Suppressor macrophage treated with lipopolysaccharide for 1 hour (primary cell): Measurements from ENCODE around the gene BHLHA15.
"Not testable (repeated sequence)": the region's sequence is repeated elsewhere in the genome, so short reads cannot be mapped to it uniquely, and the experiment has no call there.

Experiments
- DNase-seq, 3 donors: peaks; one replicate each; pipeline ENCODE4 v3.0.0-alpha.2; 2020 to 2022

BHLHA15 gene

DNA sequence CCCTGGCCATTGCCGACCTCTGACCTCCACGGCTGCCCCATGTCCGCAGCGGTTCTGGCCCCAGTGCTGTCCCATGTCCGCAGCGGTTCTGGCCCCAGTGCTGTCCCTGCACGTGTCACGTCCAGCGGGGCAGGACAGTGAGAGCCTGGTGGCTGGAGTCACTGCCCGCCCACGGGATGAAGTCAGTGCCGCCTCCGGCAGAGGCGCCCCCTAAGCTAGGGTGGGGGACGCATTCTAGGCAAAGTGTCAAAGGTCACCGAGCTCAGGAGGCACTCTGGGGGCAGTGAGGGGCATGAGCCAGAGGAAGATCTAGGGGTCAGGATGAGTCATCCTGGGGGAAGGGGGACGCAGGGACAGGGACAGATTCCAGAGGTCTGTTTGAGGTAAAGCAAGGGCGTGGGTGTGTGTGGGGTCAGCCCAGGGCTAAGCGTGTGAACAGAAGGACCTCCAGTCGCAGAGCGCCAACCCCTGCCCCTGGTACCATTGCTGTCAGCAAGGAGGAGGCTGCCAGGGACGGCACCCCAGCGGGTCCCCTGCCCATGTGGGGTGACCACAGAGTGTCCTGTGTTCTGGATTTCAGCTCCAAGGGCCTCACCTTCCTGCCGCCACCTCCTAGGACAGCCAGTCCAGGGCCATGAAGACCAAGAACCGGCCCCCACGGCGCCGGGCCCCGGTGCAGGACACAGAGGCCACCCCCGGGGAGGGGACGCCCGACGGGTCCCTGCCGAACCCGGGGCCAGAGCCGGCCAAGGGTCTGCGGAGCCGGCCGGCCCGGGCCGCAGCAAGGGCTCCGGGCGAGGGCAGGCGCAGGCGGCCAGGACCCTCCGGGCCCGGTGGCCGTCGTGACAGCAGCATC lies 665 bp downstream of the BHLHA15 start:
- DNase-seq: peak in 2 of 3 donors; percentile 15 to 25

DNA sequence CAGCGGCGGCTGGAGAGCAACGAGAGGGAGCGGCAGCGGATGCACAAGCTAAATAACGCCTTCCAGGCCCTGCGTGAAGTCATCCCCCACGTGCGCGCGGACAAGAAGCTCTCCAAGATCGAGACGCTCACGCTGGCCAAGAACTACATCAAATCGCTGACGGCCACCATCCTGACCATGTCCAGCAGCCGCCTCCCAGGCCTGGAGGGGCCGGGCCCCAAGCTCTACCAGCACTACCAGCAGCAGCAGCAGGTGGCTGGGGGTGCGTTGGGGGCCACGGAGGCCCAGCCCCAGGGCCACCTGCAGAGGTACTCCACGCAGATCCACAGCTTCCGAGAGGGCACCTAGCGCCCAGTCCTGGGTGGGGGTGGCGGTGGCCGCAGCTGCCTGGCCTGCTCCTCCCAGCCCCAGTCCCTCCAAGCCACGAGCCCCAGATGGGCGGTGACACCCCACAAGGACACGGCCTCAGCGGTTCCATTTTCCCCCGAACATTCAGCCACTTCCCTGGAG lies 1.3 kb downstream of the BHLHA15 start:
- DNase-seq: no peak

DNA sequence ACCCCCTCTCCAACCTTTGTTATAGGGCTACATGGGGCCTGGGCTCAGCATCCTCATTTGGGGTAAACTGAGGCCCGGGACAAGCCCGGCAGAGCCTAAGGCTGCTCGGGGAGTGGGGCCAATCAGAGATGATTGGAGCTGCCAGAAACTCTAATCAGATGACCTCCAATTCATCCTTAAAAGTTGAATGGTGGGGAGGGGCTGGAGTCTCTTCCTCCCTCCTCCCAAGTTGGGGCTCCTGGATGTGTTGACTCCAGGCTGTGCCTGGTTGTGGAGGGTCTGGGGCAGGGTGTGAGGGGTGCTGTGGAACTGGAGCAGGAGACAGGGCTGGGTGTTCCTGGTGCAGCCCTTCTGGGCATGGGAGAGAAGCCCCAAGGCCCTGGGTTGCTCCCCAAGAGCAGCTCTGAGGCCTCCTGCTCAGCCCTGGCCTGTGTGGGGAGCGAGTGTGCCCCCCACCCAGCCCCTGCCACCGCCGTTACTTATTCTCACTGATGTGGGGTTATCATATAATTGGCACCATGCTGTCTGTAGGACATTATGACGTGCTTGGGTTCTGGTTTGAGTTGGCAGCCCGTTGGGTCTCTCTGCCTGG lies 2.2 kb downstream of the BHLHA15 start:
- no peak for DNase-seq

DNA sequence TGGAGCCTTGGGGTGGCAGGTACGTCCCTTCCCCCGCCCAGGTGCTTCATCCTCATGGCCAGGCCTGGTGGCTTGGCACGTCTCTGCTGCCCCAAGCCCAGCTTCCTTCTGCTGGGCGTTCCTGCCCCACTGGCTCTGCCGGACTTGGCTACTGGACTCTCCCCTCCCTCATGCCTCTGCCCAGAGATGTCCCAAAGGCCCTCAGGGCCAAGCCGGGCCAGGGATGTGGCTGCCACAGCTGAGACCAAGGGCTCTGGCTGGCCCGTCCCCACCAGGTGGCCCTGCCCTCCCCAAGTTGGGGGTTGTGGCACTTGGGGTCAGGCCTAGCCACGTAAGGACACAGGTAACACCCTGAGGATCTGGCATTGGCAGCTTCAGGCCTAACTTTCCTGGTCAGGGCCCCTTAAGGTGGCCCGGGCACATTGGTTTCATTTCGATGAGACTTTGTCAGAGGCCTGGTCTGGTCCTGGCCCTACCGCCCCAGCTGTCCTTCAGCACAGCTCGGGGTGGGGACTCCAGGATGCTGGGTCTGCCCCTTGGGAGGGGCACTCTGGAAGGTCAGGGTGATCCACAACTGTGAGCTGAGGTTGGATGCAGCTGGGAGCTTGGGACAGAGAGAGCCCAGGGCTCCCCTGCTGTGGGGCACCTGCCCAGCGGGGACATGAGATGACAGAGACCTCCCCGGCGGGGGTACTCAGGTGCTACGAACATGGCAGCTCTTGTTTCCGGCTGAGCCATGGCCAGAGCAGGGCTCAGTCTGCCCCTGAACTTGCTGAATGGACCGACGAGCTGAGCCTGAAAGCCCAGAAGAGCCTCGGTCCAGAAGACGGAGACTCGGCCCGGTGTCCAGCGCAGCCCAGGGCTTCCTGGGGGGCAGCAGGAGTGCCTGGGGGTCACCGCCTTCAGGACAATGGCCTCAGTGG lies 2.9 kb downstream of the BHLHA15 start:
- no peak for DNase-seq

DNA sequence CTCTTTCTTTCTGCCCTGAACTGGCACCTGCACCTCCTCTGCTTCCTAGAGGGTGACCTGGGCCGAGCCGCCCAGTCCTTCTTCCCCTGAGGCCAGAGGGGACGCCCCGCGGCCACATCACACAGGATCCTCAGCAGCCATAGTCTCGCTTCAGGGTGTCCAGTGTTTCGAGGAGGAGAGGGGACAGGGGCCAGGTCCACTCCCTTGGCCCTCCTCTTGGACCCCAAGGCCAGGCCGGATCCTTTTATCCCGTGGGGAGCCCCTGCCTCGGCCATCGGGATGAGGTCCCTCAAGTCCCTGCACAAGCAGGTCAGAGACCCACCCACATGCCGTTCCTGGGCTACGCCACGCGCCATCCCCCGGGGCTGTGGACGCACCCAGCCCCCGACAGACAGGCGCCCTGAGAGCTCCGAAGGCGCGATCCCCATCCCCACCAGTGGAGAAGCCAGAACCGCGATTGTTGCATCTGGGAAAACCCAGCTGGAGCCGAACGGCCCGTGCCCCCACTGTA lies 3.6 kb downstream of the BHLHA15 start:
- no peak for DNase-seq

DNA sequence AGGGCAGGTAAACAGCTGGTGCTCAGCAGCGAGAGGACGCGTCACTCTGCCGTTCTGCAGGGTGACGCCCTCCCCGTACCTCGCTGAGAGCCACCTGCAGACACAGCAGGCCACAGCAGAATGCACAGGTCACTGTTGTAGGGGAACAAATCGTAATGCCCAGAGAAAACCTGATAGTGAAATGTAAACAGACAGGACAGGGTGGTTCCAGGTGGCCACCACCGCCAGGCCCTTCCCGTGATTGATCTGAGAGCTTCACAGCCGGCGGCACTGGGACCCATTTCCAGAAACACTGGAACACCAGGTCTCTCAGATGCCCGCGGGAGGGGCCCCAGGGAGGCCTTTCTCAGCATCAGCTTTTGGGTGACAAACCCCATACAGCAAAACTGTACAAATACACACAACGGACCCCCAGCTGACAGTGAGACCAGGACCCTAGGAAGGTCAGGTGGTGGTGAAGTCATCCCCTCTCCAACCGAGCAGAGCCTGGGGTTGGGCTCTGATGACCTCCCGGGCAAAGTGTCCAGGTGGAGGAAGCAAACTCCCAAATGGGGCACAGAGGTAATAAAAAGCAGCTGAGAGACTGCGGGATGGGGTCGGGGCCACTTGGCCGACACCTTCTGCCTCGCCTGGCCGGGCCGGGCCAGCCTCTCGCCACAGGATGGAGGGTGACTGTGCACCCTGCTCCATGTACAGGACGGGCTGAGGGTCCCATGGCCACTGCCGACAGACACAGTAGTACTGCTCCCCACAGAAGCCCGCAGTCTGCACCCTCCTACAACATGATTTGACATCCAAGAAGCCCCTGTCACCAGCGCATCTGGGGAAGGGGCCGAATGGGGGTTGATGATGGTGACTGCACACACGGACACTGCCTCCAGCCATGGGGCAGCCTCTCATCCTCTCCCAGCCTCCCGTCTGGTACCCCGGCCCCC lies 4.6 kb downstream of the BHLHA15 start:
- no peak for DNase-seq

DNA sequence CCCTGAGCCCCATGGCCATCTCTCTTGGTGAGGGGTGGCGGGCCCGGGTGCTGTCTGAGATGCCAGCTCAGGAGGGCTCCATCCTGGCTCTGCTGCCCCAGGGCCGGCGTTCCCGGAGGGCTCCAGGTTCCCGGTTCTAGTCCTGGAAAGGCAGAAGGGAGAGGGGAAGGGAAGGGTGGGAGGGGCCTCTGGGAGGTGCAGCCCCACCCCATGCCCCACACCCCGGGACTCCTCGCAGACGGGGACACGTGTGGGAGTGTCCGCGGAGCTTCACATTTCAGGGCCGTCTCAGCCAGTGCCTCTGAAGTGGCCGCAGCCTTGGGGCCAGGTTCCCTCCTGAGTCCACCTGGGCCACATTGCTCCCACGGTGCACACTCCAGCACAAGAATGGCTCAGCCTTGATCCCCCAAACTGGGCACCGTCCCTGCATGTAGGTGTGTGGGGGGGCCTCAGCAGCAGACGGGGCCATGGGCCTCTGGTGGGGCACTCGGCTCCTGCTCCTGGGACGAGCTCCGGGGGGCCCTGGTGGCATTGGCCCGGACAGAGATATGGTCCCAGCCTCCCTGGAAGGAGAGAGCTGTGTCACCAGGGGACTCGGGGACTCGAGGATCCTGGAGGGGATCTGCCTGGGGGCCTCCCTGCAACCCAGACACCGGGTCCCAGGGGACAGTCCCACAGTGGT lies 5.8 kb downstream of the BHLHA15 start:
- no peak for DNase-seq

DNA sequence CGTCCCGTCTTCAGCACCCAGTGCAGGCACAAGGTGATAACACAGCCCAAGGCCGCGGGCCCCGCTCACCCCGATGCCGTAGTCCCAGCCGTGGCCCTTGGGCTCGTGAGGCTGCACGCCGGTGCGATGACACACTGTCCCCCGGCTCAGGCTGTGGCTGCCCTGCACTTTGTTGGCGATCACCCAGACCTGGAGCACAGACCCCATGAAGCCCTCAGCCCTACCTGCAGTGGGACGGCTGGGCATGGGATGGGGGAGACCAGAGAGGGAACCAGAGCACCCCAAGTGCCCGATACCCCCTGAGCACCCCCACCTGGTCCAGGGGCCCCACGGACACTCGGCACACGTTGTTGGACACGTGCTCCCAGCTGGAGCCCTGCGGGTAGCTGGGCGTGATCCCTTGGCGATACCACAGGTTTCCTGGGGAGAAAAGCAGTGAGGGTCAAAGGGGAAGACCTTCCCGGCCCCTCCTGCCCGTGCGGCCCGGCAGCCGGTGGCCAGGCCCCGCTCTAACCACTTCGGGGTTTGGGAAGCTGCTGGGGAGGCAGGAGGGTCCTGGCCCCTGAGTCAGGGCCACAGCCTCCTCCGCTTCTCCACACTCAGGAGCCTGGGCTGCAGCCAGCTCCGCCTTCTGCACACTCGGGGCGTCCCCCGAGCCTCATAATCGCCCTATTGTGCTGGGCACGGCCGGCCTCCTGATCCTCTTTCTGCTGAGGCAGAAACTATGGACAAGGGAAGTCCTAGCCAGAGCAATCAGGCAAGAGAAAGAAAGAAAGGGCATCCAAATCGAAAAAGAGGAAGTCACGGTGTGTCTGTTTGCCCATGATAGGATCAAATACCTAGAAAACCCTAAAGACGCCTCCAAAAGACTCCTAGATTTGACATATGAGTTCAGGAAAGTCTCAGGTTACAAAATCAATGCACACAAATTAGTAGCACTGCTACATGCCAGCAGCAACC lies 6.7 kb downstream of the BHLHA15 start:
- peak; percentile 58 to 79 (median 73) for DNase-seq

DNA sequence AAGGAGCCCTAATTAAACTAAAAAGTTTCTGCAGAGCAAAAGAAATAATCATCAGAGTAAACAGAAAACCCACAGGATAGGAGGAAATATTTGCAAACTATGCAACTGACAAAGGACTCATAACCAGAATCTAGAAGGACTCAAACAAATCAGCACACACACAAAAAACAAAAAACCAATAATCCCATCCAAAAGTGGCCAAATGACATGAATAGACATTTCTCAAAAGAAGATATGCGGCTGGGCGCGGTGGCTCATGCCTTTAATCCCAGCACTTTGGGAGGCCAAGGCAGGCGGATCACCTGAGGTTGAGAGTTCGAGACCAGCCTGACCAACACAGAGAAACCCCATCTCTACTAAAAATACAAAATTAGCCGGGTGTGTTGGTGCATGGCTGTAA lies 8.1 kb downstream of the BHLHA15 start:
- DNase-seq: not testable (repeated sequence)

DNA sequence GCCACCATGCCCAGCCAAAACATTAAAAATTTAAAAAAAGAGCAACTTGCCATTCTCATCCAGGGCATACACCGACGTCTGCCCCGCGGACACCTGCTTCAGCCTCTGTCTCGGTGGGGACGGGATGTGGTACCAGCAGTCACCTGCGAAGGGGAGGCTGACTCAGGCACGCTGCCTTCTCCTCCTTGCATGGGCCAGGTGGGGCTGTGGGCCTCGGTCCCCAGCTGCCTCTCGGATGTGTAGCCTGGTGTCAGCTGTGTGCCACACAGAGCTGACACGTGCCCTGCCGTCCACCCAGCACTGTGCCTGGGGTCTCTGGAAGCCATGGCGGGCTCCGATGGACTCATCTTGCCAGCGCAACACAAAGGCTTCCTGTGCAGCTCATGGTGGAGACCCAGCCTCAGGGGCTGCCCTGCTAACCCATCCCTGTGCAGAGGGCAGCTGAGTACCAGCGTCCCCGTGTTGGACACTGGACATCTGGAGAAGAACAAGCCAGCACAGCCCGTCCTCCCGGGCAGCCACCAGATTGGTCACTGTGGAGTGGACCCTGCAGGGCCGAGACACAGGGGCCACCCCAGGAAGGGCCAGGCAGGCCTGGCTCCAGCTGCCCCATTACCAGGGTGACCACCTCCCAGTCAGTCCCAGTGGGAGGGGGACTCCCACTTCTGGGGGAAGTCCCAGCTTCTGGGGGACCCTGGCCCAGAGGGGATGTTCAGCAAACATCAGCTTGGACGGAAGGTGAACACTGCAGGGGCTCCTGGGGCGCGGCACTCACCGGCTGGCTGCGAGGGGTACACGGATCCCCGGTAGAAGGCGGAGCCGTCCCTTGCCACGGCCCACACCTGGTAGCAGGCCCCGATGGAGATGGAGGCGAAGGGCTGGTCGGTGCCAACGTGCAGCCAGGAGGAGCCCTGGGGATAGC lies 10.6 kb downstream of the BHLHA15 start:
- no peak for DNase-seq

DNA sequence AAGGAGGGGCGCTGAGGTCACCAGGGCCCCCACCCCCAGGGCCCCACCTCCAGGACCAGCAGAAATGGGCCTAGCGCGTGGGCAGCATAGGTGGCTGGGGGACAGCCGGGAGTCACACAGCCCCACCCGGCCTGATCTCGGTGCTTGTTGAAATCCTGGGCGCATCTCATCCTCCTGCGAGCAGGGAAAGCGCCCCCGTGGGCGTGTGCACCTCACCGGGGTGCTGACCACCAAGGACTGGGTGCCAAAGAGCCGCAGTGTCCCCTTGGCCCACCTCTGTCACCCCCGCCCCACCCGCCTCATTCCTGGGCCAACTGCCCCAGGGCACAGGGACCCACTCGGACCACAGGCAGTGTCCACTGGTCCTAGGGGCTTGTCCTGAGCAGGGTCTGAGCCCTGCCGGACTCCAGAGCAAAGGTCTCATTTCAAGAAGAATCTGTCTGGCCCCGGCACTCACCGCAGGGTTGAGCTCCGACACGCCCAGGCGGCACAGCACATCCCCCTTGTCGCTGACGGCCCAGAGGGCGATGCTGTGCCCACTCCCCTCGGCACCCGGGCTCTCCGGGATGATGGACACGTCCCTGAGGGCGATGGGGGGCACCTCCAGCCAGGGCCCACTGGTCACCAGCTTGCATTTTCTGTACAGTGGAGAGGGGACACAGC lies 11.4 kb downstream of the BHLHA15 start:
- no peak for DNase-seq

DNA sequence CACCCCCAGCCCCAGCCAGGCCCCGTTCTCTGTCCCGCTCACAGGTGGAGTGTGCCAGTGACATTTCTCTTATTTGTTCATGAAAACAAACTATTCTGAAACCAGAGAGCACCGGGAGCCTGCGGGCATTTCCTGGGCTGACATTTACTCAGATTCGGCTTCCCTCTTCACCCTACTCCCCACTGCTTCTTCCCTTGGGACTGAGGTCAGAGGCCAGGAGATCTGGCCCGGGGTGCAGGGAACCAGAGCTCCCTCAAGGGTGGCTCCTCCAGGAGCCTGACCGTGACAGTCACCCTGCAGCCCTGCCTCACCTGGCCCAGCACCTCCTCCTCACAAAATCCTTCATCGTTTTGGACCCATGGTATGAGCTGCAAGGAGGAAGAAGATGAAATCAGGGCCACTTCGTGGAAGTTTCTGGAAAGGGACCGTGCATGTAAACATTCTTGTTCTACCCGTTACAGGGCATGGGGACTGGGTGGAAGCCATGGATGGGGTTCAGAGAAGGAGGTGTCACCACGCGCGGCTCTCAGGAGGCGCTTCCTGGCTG lies 12.2 kb downstream of the BHLHA15 start:
- DNase-seq: no peak

DNA sequence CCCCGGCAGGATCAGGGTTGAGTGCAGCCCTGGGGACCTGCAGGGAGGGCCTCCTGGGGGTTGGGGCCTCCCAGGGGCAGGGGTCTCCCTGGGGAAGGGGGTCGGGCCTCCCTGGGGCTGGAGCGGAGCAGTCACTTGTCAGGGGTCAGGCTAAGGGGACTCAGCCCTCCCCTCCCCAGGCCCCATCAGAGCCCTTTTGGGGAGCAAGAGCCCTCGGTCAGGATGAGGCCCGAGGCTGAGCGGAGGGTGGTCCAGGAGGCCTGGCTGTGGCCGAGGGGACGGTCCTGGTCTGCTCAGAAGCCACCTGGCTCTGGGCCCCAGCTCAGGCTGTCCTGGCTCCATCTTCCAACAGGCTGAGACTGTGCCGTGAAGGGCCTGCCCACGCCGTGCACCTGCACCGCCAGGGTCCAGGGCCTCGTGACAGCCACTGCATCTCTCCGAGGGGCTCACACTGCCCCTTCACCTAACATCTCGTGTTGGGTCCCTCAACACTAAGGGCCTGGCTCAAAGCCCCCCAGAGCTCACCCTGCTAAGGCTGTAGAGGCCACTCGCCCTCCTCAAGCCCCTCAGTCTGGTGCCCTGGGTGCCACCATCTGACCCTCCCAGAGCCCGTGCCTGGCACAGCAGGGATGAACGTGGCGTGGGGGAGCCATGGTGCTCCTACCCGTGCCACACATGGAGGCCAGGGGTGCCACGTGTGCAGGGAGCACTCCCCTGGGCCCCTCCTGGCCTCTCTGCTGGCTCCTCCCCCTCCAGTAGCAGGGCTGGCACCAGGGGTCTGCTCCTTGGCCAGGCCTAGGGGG lies 12.9 kb downstream of the BHLHA15 start:
- no peak for DNase-seq

DNA sequence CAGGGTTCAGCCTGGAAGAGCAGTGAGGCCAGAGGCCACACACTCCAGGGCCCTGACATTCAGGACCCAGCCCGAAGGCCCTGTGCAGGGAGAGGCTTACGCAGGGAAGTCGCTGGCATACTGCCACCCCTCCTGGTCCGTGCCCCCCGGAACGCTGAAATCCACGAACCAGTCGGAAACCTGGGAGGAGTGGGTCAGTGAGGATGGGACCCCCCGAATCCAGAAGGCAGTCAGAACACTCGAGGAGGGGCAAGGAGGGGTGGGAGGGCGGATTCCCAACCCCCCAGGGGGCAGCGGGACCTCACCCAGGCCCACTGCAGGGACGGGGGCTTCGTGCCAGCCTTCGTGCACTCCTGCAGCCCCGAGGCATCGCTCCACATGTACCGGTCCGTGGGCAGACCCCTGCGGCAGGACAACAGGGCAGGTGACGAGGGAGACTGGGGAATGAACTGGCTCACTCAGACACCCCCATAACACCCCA lies 13.5 kb downstream of the BHLHA15 start:
- DNase-seq: no peak

DNA sequence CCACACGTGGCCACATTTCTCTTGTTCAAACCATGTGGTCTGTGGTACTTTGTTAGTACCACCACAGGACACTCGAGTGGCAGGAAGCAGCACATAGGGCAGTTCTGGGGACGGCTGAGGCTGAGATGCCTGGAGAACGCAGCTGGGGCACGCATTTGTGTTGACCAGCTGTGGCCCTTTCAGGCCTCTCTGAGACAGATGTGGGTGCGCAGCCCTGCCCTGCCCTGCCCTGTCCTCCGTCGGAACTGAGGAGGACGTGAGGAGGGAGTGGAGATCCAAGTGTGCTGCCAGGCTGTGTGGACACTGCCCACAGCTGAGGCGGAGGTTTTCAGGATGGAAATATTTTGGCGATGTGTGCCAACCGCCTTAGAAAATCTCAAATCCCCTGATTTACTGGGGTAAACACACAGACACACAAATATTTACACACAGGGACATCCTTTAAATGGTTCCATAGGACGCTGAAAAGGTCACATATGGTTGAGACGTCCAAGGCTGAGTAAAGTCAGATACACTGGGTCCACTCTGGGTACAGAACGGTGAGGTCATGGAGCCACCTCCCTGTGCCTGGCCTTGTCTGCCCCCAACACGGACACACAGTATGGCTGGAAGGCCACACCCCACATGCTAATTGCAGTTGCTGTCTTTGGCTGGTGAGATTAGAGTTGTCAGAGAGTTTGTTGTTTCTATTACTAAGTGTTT lies 14.8 kb downstream of the BHLHA15 start:
- no peak for DNase-seq

DNA sequence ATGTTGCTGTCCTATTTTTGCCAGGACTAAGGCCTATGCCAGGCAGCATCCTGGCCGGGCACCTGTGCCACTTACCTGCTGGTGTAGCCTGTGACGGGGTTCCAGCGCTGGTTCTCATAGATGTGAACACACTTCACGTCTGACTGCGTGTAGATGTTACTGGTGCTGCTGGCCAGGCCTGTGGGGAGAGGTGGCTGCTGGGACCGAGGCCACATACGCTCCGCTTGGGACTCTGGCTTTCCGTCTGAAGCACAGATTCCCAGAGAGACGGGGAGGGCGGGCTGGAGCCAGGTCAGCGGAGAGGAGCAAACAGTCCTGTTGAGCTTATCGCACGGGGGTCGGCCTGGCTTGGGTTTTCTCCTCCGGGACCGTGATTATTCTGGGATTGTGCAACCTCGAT lies 16.7 kb downstream of the BHLHA15 start:
- DNase-seq: no peak
